SK-N-SH treated with all-trans-retinoic acid at 6 μM for 48 hours (cell line): Measurements from ENCODE around the gene ARID1B.

ENCODE experiments used
- ARNTL ChIP-seq: fragments of 450-650 bp; formaldehyde crosslinking; IDR thresholded peaks from 2 replicates; pipeline ENCODE4 v1.5.0; 2020; ENCODE audit warnings: low read depth, mild to moderate bottlenecking, moderate library complexity, borderline replicate concordance
- CREB5 ChIP-seq: fragments of 250-450 bp; sonication (Bioruptor Pico); IDR thresholded peaks from 2 replicates; pipeline ENCODE4 v1.5.1; 2020; ENCODE audit warnings: low read depth, mild to moderate bottlenecking, moderate library complexity
- CSDC2 ChIP-seq: fragments of 250-450 bp; sonication (Bioruptor Pico); IDR thresholded peaks from 2 replicates; pipeline ENCODE4 v1.5.0; 2020; ENCODE audit warnings: mild to moderate bottlenecking, moderate library complexity
- ESRRG ChIP-seq: fragments of 250-450 bp; sonication (Bioruptor Pico); IDR thresholded peaks from 2 replicates; pipeline ENCODE4 v1.6.1; 2021; ENCODE audit warnings: mild to moderate bottlenecking
- ISL1 ChIP-seq: fragments of 250-450 bp; sonication (Bioruptor Pico); IDR thresholded peaks from 2 replicates; pipeline ENCODE4 v2.1.2; 2022; ENCODE audit warnings: mild to moderate bottlenecking, moderate library complexity
- PATZ1 ChIP-seq: fragments of 250-450 bp; sonication (Bioruptor Pico); IDR thresholded peaks from 2 replicates; pipeline ENCODE4 v1.8.0; 2020; ENCODE audit warnings: mild to moderate bottlenecking, moderate library complexity, borderline replicate concordance
- RARB ChIP-seq: fragments of 250-450 bp; sonication (Bioruptor Pico); IDR thresholded peaks from 2 replicates; pipeline ENCODE4 v1.8.0; 2021; ENCODE audit warnings: mild to moderate bottlenecking, moderate library complexity
- TOX ChIP-seq: fragments of 250-450 bp; sonication (Bioruptor Pico); IDR thresholded peaks from 2 replicates; pipeline ENCODE4 v1.8.0; 2021; ENCODE audit warnings: mild to moderate bottlenecking, moderate library complexity, borderline replicate concordance
- ZFP30 ChIP-seq: fragments of 450-650 bp; formaldehyde crosslinking; IDR thresholded peaks from 2 replicates; pipeline ENCODE4 v1.5.0; 2022; ENCODE audit warnings: mild to moderate bottlenecking, moderate library complexity

- no peak for TF ChIP-seq ESRRG
- no peak for TF ChIP-seq TOX
- no peak for TF ChIP-seq ARNTL
- TF ChIP-seq ISL1 (CRISPR knock-in tag) = no peak
- no peak for TF ChIP-seq PATZ1 (CRISPR knock-in tag)
- TF ChIP-seq RARB = no peak
- TF ChIP-seq CREB5 (CRISPR knock-in tag) = no peak
- no peak for TF ChIP-seq ZFP30 (CRISPR knock-in tag)
- no peak for TF ChIP-seq CSDC2 (CRISPR knock-in tag)
Observed at GRCh38 chr6:157224951-157225574, 447.9 kb downstream of the ARID1B start.
